Central memory CD4-positive, alpha-beta T cell (primary cell): ENCODE data around the gene ZFX.

ENCODE experiments used
- DNase-seq: peaks from one replicate; pipeline ENCODE4 v3.0.0; 2022

The ZFX gene

DNA sequence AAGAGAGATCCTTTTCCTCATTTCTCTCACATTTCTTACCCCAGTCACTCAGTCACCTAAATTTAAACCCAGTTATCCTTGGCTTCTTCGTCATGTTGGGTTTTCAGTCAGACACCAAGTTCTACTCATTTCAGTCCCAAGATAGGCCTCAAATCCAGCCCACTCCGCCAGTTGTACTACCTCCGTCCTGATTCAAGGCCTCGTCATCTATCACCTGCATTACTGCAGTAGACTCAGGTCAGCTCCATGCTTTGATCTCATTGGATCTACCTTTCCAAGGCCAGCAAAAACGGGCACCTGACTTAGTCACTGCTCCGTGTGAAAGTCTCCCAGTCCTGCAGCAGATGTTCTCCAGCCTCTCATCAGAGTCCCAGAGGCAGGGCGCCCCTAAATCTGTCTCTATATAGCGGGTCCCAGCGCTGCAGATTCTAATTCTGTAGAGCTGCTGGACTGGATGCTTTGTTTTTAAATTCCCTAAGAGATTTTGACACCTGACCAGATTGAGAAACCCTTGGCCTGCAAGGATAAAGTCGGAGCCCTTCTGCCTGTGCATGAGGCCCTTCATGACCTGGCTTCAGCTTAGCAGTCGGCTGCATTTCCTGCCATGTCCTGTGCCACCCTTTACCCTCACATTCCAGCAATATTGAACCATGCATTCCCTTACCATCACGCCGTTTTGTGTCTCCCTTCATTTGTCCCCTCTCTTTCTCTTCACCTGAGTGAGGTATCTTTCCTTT, 53.7 kb downstream of the ZFX start:
- no peak for DNase-seq

DNA sequence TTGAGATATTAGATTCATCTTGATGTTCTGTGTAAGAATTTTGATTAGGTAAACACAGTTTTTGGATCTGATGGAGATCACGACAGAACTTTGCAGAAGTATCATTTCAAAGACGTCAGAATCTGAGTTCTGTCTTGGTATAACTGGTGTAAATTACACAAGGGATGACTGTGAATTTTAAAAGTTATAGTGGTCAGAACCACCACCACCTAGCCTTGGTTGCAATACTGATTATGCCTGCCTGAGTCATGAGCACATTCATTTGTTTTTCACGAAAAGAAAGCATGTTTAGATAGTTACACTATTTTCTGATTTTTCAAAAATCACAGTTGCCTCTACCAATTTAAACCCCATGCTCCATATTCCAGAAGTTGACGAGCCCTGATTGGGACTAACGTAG, 54.8 kb downstream of the ZFX start:
- no peak for DNase-seq

DNA sequence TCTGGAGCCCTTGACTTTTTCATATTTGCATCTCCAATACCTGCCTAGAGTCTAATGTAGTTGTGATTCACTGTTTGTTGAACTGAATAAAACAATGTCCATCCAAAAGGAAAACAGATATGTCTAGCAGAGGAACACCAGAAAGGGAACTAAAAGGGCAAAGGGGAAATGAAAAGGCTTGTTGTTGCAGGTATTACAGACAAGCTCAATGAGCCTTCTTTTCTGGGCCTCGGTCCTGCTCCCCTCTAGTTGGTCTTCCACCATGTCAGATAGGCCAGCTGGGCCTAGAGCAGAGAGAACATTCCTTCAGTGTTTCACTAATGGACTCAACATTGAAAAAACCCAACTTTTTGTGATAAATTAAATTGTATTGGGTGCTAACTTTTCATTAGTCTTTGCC, 55.4 kb downstream of the ZFX start:
- no peak for DNase-seq

DNA sequence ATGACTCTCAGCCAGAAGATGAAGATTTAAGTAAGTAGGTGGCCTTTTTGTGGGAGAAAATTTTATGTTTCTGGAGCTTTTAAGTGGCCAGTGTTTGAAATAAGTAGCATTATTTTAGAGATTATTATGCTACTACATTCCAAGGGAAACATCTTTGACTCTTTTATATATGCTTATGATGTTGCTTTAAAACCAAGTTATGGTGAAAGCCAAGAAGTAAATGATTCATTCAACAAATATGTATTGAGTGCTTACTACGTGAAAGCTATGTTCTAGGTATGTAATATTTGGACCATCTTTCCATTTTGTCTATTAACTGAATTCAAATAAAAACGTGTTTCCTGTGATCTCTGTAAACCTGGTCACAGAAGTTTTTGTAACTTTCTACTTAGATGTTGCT, 58.3 kb downstream of the ZFX start:
- no peak for DNase-seq

DNA sequence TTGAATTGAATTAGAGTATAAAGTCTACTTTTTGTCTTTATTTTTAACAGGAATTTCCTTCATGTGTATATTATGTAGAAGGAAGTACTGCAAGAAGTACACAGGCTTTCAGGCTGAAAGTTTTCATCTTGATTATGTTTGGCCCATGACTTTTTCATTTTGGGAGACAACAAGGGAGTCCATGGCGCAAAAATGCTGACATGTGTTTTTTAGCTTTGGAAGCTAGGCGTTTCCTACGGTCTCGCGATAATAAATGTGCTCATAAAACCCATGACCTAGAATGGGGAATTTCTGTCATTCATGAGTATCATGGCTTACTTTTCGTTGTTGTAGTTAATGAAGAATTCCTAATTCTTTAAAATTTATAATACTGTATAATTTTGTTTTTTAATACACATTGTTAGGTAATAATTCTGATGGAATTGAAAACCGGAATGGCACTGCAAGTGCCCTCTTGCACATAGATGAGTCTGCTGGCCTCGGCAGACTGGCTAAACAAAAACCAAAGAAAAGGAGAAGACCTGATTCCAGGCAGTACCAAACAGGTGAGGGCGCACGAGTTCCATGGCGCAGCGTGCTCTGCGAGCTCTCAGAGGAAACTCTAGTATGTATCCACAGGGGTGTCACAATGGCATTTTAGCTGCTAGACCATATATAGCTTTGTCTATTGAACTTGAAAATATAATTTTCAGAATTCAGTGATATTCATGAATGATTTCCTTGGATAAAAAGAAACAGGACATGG, 59.1 kb downstream of the ZFX start:
- DNase-seq = no peak

DNA sequence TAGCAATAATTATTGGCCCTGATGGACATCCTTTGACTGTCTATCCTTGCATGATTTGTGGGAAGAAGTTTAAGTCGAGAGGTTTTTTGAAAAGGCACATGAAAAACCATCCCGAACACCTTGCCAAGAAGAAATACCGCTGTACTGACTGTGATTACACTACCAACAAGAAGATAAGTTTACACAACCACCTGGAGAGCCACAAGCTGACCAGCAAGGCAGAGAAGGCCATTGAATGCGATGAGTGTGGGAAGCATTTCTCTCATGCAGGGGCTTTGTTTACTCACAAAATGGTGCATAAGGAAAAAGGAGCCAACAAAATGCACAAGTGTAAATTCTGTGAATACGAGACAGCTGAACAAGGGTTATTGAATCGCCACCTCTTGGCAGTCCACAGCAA, 60.7 kb downstream of the ZFX start:
- no peak for DNase-seq

DNA sequence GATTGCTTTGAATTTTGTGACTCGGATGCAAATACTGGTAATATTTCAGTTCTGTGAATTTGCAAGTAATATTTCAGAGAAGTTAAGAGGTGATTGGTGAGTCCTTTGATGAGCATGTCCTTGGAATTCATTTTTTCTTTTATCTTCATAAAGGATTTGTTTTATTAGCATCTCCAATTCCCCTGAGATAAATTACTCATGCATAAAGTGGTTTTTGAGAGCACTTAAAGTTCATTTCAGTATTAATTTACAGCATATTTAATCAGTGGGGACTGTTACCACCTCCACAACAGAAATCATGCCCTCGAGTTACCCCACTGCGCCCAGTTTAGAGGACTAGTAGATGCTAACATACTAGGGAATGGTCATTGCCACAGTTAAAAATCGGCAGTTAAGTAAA, 65.0 kb downstream of the ZFX start:
- no peak for DNase-seq

DNA sequence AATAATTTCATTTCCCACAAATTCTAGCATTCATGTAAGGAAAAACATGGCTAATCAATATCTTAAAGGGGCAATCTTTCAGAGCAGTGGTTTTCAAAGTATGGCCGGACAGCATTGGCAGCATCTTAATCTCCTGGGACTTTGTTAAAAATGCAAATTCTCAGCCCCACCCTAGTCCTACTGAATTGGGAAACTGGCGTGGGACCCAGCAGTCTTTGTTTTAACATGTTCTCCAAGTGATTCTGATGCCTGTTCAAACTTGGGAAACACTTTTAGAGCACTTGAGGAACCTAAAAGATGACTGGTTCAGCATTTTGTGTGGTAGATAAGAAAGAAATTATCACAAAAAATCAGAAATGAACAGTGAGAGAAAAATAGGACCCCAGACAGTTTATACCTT, 65.7 kb downstream of the ZFX start:
- DNase-seq = no peak

DNA sequence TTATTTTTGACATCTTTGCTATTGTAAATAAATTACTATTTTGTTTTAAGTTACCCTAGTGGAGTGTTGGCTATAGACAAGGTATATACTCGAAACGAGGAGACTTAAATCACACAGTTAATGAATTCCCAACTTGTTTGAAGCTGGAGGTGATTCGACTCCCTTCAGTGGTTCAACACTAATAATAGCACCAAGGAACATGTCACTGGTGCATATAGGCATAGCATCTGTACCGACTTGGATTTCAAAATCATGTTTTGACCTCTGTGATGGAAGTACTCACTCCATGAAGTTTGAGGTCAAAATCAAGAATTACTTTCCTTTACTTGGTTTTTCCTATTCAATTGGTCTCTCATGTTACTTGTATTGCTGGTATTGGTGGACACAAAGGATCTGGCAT, 66.5 kb downstream of the ZFX start:
- no peak for DNase-seq

DNA sequence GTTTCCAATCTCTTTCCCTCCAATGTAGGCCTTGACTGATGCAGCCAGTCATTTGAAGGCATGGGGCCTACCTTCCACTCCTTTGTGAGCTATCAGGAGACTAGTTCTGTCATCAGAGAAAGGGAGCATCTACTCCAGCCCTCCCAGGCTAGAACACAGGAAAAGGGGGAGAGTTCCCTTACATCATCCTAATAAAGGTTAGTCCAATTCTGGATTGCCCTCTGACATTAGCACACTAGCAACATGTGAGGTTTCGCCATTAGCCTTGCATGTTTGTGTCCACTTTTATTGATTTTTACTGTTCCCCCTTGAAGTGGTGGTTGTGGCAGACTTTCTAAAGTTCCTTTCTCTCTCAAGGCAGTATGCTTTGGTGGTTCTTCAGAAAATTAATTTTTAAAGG, 67.3 kb downstream of the ZFX start:
- no peak for DNase-seq

DNA sequence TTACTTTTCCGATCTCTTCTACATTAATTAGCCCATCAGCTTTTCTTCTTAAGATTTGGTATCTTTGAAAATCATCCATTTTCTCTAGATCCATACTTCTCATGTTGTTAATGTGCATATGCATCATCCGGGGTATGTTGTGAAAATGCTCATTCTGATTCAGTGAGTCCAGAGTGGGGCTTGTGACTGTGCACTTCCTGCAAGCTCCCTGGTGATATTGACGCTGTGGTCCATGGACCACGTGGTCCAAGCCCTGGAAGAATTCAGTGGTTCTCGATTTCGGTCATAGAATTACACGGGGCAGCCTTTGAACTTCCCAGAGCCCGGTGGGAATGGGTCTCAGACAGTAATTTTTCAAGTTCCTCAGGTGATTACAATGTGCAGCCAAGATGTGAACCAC, 69.8 kb downstream of the ZFX start:
- no peak for DNase-seq

DNA sequence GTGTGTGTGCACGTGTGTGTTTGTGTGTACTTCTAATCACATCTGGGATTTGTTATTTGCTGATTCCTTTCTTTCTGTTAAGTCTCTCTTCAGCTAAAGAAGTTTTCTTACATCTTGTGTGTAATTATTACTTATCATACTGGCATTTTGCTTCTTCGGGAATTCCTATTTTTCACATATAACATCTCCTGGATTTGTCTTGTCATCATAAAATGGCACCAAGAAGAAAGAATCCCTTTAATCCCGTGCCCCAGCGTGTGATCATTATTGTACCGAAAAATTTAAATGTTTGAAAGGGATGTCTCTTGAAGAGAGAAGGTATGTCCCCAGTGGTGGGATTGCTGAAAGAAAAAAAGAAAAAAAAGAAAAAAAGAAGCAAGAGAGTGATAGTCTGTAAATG, 72.3 kb downstream of the ZFX start:
- no peak for DNase-seq

DNA sequence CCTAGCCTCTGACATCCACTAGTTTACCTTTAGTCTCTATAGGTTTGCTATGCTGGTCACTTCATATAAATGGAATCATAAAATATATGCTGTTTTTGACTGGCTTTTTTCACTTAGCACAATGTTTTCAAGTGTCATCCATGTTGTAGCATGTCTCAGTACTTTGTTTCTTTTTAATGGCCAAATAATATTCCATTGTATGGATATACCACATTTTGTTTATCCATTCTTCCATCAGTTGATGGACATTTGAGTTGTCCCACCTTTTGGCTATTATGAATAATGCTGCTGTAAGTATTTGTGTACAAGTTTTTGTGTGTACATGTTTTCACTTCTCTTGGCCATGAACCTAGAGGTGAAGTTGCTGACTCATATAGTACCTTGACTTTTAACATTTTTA, 75.7 kb downstream of the ZFX start:
- no peak for DNase-seq

DNA sequence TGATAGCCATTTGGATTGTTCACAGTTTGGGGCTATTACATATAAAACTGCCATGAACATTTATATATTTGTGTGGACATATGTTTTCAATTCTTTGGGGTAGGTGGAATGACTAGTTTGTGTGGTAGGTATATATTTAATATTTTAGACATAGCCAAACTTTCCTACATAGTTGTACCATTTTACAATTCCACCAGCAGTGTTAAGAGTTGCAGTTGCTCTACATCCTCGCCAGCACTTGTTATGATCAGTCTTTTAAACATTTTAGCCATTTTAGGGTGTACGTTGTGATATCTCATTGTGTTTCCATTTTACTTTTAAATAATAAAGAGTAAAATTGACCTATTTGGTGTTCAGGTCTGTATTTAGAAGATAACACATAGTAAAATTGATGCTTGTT, 76.6 kb downstream of the ZFX start:
- no peak for DNase-seq

DNA sequence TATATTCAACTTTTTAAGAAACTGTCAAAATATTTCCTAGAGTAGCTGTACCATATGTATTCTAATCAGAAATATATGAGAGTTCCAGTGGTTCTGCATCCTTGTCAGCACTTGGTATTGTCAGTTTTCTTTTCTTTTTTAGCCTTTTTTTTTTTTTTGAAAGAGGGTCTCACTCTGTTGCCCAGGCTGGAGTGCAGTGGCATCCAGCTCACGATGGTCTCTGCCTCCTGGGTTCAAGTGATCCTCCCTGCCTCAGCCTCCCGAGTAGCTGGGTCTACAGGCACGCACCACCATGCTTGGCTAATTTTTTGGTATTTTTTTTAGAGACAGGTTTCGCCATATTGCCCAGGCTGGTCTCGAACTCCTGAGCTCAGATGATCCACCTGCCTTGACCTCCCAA, 79.1 kb downstream of the ZFX start:
- no peak for DNase-seq

DNA sequence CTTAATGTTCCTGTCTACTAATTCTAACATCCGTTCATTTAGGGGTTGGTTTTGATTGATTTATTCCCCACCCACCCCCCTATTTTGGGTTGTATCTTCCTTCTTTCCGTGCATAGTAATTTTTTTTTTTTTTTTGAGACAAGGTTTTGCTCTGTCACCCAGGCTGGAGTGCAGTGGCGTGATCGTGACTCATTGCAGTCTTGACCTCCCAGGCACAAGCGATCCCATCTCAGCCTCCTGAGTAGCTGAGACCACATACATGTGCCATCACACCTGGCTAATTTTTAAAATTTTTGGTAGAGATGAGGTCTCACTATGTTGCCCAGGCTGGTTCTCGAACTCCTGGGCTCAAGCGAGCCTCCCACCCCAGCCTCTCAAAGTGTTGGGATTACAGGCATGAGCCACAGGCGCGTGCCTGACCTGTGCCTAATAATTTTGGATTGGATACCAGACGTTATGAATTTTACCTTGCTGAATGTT, 79.9 kb downstream of the ZFX start:
- no peak for DNase-seq

DNA sequence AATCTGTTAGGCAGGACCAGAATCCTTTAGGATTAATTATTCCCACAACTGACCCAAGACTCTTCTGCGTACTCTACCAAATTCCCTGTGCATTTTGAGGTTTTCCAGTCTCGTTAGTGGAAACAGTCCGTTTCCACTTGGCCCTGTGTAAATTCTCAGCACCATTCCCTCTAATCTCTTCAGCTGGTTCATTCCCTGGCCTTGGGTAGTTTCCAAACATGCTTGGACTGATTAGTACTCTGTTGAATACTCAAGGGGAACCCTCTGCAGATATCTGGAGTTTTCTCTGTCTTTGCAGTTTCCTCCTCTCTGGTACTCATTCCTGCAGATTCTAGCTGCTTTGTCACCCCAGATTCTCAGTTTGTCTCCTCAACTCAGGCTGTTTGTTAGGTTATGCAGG, 80.4 kb downstream of the ZFX start:
- DNase-seq = no peak

DNA sequence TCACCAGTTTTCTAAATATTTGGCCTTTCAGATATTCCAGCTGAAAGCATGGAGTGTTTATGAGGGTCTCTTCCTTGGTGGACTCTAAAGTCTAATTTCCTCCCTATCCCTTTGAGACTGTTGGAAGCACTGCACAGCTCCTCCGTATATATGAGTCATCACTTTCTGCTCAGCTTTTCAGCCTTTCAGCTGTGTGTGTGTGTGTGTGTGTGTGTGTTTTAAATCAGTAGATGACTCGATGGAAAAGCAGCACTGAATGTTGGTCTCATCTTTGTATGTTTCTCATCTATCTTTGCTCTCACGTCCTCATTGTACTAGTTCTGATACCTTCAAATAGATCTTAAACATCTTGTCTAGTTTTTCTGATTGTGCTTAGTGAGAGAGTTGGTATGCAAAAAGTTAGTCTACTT, 81.6 kb downstream of the ZFX start:
- DNase-seq = no peak

DNA sequence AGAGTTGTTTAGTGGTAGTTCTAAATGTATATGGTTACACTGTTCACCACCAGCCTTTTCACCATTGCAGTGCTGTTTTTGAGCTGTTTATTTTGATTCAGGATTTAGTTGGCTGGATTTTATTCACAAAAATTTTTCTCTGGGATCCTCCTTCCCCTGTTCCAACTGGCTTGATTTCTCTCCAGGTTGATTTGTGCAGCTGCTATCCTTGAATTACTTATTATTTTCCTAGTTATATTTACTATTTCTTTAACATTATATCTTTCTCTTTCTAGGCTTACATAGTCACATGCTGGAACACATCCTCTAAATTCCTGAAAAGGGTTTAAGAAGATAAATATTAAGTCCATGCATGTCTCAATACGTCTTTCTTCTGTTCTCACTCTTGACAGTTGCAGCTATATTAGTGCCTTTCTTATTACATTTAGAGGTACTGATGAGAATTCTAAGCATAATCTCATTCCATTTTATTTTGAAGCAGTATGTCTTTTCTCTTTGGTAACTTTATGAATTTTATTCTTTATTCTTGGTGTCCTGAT, 82.2 kb downstream of the ZFX start:
- DNase-seq = no peak

DNA sequence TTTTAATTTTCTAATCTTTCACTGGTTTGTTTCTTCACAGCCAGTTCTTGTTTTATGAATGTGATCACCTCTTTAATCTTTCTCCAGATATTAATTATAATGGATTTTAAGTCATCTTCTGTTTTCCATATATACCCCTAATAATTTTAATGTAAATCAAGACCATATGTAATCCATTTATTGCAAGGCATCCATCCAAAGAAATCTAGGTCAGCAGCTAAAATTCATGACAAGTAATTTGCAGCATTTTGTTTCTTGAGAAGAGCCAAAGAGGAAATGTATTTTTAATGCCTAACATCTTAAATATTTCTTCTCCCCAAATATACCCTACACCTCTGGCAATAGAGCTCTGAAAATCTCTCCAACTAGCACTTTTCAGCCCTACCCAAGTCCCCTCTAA, 83.3 kb downstream of the ZFX start:
- DNase-seq = no peak

DNA sequence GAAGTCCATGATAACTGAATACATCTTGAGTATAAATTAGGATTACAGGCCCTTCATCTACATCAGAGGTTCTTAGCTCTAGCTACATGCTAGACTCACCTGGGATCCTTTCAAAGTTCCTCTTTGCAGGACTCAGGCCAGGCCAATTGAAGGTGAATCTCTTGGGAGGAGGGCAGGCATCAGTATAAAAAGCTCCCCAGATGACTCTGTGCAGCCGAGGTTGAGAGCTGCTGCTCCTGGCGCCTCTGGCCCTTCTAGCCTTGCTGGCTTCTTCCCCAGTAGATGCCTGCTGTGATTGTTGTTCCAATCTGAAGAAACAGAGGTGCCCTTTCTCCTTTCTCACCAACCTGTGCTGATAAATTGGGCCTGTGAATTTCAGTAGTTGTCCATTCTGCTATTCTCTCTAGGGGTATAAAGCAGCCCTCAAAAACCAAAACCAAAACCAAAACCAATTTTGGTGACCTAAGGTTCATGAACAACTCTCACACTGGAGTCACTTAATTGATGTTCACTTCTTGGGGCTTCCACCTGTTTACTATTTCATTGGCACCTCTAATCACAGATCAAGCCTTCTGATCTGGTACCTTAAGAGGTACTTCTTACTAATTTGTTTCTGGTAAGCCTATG, 85.7 kb downstream of the ZFX start:
- DNase-seq = no peak

DNA sequence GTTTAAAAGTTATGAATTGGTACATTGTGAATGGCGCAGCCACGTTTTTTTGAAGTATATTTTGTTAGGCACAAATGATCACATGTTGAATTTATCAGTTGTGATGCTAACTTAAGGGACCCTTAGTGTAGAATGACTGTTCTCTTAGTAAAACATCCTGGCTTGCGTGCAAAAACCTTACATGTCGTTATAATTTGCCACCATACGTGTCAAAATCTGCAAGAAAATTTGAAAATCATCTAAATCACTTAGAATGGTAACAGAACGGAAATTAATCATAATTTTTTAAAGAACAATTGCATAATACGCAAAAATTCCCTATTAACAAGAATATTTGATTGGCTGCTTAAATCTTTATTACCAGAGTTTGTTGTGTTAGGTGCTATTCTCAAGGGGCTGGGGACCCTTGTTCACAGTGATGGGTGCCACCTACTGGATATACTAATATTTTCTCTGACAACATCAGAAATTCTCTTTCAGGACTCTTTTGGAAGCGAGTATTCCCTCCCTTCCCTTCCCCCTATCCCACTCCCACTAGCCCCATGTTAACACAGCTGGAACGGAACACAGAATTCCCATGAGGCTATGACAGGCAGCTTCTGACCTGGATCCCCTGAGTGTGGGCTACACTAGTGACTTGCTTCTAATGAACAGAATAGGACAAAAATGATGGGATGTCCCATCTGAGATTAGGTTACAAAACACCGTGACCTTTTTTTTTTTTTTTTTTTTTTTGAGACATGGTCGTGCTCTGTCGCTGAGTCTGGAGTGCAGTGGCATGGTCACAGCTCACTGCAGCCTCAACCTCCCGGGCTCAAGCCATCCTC, 92.5 kb downstream of the ZFX start:
- DNase-seq = peak; percentile 9

DNA sequence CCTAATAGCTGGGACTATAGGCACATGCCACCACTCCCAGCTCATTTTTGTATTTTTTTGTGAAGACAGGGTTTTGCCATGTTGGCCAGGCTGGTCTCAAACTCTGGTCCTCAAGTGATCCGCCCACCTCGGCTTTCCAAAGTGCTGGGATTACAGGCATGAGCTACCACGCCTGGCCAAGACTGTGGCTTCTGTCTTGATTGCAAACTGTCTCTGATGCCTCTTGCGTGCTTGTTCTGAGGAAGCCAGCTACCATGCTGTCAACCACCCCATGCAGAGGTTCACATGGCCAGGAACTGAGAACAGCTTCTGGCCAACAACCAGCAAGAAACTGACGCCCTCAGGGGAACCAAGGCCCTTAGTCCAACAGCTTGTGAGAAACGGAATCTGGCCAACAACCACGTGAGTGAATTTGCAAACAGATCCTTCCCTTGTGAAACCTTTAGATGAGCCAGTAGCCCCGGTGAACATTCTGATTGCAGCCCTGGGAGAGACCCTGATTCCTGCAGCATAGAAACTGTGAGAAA, 93.2 kb downstream of the ZFX start:
- no peak for DNase-seq
